MM.1S (cell line): Measurements from ENCODE around the gene MYL6B.

ENCODE experiments used
- DNase-seq: peaks from one replicate; pipeline ENCODE4 v3.0.0-alpha.2; 2015
- H2AFZ ChIP-seq: fragments of 300-600 bp; sonication (generic); 2 replicates; pipeline ENCODE4 v1.6.0; 2016; ENCODE audit warnings: antibody characterized with exemption, low read length
- H3F3A ChIP-seq: fragments of 300-600 bp; sonication (generic); 2 replicates; pipeline ENCODE4 v1.6.1; 2016; ENCODE audit warnings: mild to moderate bottlenecking, antibody characterized with exemption, low read length, moderate library complexity, mixed read lengths; ENCODE audit not compliant: insufficient read depth
- H3K27ac ChIP-seq: fragments of 300-600 bp; sonication (generic); 2 replicates; pipeline ENCODE4 v1.5.1; 2016; ENCODE audit warnings: mild to moderate bottlenecking, low read length
- H3K27me3 ChIP-seq: fragments of 300-600 bp; sonication (generic); replicated peaks from 2 replicates; pipeline ENCODE4 v1.6.0; 2016; ENCODE audit warnings: low read length; ENCODE audit not compliant: insufficient read depth
- H3K36me3 ChIP-seq: fragments of 300-600 bp; sonication (generic); replicated peaks from 2 replicates; pipeline ENCODE4 v1.6.1; 2016; ENCODE audit warnings: mild to moderate bottlenecking, low read length, mixed read lengths; ENCODE audit not compliant: insufficient read depth
- H3K4me1 ChIP-seq: fragments of 300-600 bp; sonication (generic); 2 replicates; pipeline ENCODE4 v1.6.1; 2016; ENCODE audit warnings: low read length, mixed read lengths
- H3K4me2 ChIP-seq: fragments of 300-600 bp; sonication (generic); 2 replicates; pipeline ENCODE4 v1.6.0; 2016; ENCODE audit warnings: low read depth, low read length
- H3K4me3 ChIP-seq: fragments of 300-600 bp; sonication (generic); 2 replicates; pipeline ENCODE4 v1.5.1; 2016; ENCODE audit warnings: low read length, mixed read lengths
- H3K79me2 ChIP-seq: fragments of 300-600 bp; sonication (generic); 2 replicates; pipeline ENCODE4 v1.6.1; 2016; ENCODE audit warnings: mixed run types, low read length, mixed read lengths
- H3K9ac ChIP-seq: fragments of 300-600 bp; sonication (generic); 2 replicates; pipeline ENCODE4 v1.6.1; 2016; ENCODE audit warnings: low read length, mixed read lengths
- H3K9me2 ChIP-seq: fragments of 300-600 bp; sonication (generic); replicated peaks from 2 replicates; pipeline ENCODE4 v1.6.1; 2016; ENCODE audit warnings: mild to moderate bottlenecking, low read length, mixed read lengths; ENCODE audit not compliant: insufficient read depth
- H3K9me3 ChIP-seq: fragments of 300-600 bp; sonication (generic); replicated peaks from 2 replicates; pipeline ENCODE4 v1.6.1; 2016; ENCODE audit warnings: mild to moderate bottlenecking, low read length, mixed read lengths; ENCODE audit not compliant: insufficient read depth
- H4K20me1 ChIP-seq: fragments of 300-600 bp; sonication (generic); 2 replicates; pipeline ENCODE4 v1.6.1; 2016; ENCODE audit warnings: mild to moderate bottlenecking, low read length, moderate library complexity, mixed read lengths; ENCODE audit not compliant: insufficient read depth
- CTCF ChIP-seq: fragments of 300-600 bp; sonication (generic); IDR thresholded peaks from 2 replicates; pipeline ENCODE4 v1.5.1; 2016; ENCODE audit warnings: antibody characterized with exemption, low read length, mixed read lengths
- EZH2 ChIP-seq: fragments of 300-600 bp; sonication (generic); optimal IDR thresholded peaks from 2 replicates; pipeline ENCODE3; 2017; ENCODE audit warnings: low read depth, mild to moderate bottlenecking, antibody characterized with exemption, low read length, mixed read lengths
- EZH2phosphoT487 ChIP-seq: fragments of 300-600 bp; sonication (generic); IDR thresholded peaks from 2 replicates; pipeline ENCODE4 v1.6.1; 2018; ENCODE audit warnings: antibody characterized with exemption, low read length

MYL6B gene

GRCh38 chr12:56150563-56150962, 1.8 kb upstream of the MYL6B start:
- Histone ChIP-seq H3K4me3 (no peak overlapping the region), H4K20me1 (no peaks in the 10 kb centered on the region), H3K9me2 (no peaks in the 10 kb centered on the region), H3K27ac (no peak overlapping the region), H3K9me3 (no peaks in the 10 kb centered on the region), H3K79me2 (peaks cover 11% of the 10 kb centered on the region), H3F3A (peaks cover 14% of the 10 kb centered on the region), H3K9ac (no peak overlapping the region), H3K4me2 (peak overlapping the region; percentile 97; the same call in 1 of the 2 replicates), H3K4me1 (peaks cover 13% of the 10 kb centered on the region), H3K27me3 (no peaks in the 10 kb centered on the region), H2AFZ (no peak overlapping the region), H3K36me3 (no peaks in the 10 kb centered on the region)
- DNase-seq = no peak
- TF ChIP-seq EZH2phosphoT487 = no peak
- no peak for TF ChIP-seq EZH2
- TF ChIP-seq CTCF = no peak

GRCh38 chr12:56151672-56152131, 685 bp upstream of the MYL6B start:
- H3K9ac ChIP-seq = peak overlapping the region; percentile 81
- peak; percentile 88 for DNase-seq
- H3K4me1 ChIP-seq = peaks cover 13% of the 10 kb centered on the region
- no peaks in the 10 kb centered on the region for H3K9me3 ChIP-seq
- peaks cover 12% of the 10 kb centered on the region for H3F3A ChIP-seq
- H4K20me1 ChIP-seq = no peaks in the 10 kb centered on the region
- peaks cover 11% of the 10 kb centered on the region for H3K79me2 ChIP-seq
- H2AFZ ChIP-seq = peak overlapping the region; percentile 86
- H3K27ac ChIP-seq = peak overlapping the region; percentile 80
- H3K4me2 ChIP-seq = peak overlapping the region; percentile 97
- H3K36me3 ChIP-seq = no peaks in the 10 kb centered on the region
- TF ChIP-seq EZH2 = no peak
- peak; percentile 68 for TF ChIP-seq CTCF
- TF ChIP-seq EZH2phosphoT487 = no peak
- peak overlapping the region; percentile 67 for H3K4me3 ChIP-seq
- no peaks in the 10 kb centered on the region for H3K9me2 ChIP-seq
- H3K27me3 ChIP-seq = no peaks in the 10 kb centered on the region

- no peaks in the 10 kb centered on the region for H3K36me3 ChIP-seq
- peaks cover 17% of the 10 kb centered on the region for H3K4me1 ChIP-seq
- TF ChIP-seq EZH2phosphoT487 = no peak
- no peak for TF ChIP-seq CTCF
- no peak for TF ChIP-seq EZH2
- no peak for DNase-seq
- H4K20me1 ChIP-seq = no peaks in the 10 kb centered on the region
- peak overlapping the region; percentile 67 for H3K4me3 ChIP-seq
- H3K27me3 ChIP-seq = no peaks in the 10 kb centered on the region
- peak overlapping the region; percentile 97 for H3K4me2 ChIP-seq
- no peaks in the 10 kb centered on the region for H3K9me3 ChIP-seq
- peak overlapping the region; percentile 86 for H2AFZ ChIP-seq
- H3K27ac ChIP-seq = no peak overlapping the region
- peaks cover 22% of the 10 kb centered on the region for H3F3A ChIP-seq
- peaks cover 15% of the 10 kb centered on the region for H3K79me2 ChIP-seq
- H3K9ac ChIP-seq = peak overlapping the region; percentile 81; the same call in 1 of the 2 replicates
- H3K9me2 ChIP-seq = no peaks in the 10 kb centered on the region
These were observed 630 bp downstream of the MYL6B start for GRCh38 chr12:56152756-56153677.
